Heart left ventricle (tissue), 16 donors: ENCODE data around the gene CBX2. TPM values are rescaled to one million over a fixed set of nuclear protein-coding genes. Genes with fewer than 3 reads are reported as not detected.
A peak's percentile ranks its signal among the peaks of the same experiment; 100 is the strongest.

Experiments used
- ATAC-seq, 4 donors: fragments of 200-7000 bp; cut with Tn5 transposase; one replicate each; pipeline ENCODE4 v1.9.1; 2020 to 2022; ENCODE audit warnings: moderate library complexity in 4 of 4, mild to moderate bottlenecking in 3 of 4, moderate number of reproducible peaks in 1 of 4
- DNase-seq, 5 donors: peaks; one replicate each; pipeline ENCODE4 v3.0.0-alpha.2; 2020
- H3K27ac ChIP-seq, 12 donors: fragments of 200-600 bp; sonication (generic) in 4 of 12; one replicate each; pipeline versions ENCODE4 v1.5.0 to v1.8.0; 2016 to 2022; ENCODE audit warnings: mild to moderate bottlenecking in 2 of 12
- H3K27me3 ChIP-seq, 9 donors: fragments of 200-600 bp; sonication (generic) in 2 of 9; one replicate each; pipeline versions ENCODE4 v1.5.1 to v1.8.0; 2016 to 2022; ENCODE audit warnings: mild to moderate bottlenecking in 3 of 9
- H3K36me3 ChIP-seq, 9 donors: fragments of 200-600 bp; sonication (generic) in 2 of 9; one replicate each; pipeline versions ENCODE4 v1.5.0 to v1.8.0; 2018 to 2022; ENCODE audit warnings: mild to moderate bottlenecking in 2 of 9
- H3K4me1 ChIP-seq, 12 donors: fragments of 200-600 bp; sonication (generic) in 4 of 12; one replicate each; pipeline versions ENCODE4 v1.5.0 to v1.8.0; 2016 to 2022; ENCODE audit warnings: mild to moderate bottlenecking in 3 of 12
- H3K4me3 ChIP-seq, 12 donors: fragments of 200-600 bp; sonication (generic) in 4 of 12; one replicate each; pipeline versions ENCODE4 v1.5.0 to v1.8.0; 2017 to 2022; ENCODE audit warnings: mild to moderate bottlenecking in 9 of 12, moderate library complexity in 4 of 12
- H3K9me3 ChIP-seq, 12 donors: fragments of 200-600 bp; sonication (generic) in 4 of 12; one replicate each; pipeline versions ENCODE4 v1.5.0 to v1.8.0; 2016 to 2022; ENCODE audit warnings: mild to moderate bottlenecking in 1 of 12
- CTCF ChIP-seq, 12 donors: fragments of 200-600 bp; sonication (generic) in 4 of 12; IDR thresholded peaks; one replicate each; pipeline versions ENCODE4 v1.5.0 to v1.8.0; 2018 to 2022; ENCODE audit warnings: antibody characterized with exemption in 12 of 12, mild to moderate bottlenecking in 5 of 12
- POLR2A ChIP-seq, 2 donors: fragments of 450-650 bp; IDR thresholded peaks; one replicate each; pipeline ENCODE4 v1.6.1; 2017; ENCODE audit warnings: antibody characterized with exemption in 2 of 2, mild to moderate bottlenecking in 2 of 2, moderate library complexity in 2 of 2
- WGBS, 4 donors: extraction: QIAGEN DNeasy Blood & Tissue Kit in 2 of 4; methylation state at CpG; one replicate each; pipeline versions ENCODE4 v1.1.5 to v1.1.7; 2013 to 2018; 5-methylcytosine and 5-hydroxymethylcytosine counted together
- intact Hi-C, 10 donors: fragments of 100-400 bp; cut with DNase I; formaldehyde crosslinking; loops; one replicate each; pipeline versions ENCODE4 v1.11.1 to v1.14.2; 2022
- polyA plus RNA-seq, 2 donors: library from polyadenylated mRNA; stranded (reverse); fragments of 200-250 nt; gene quantifications; one replicate each; pipeline ENCODE4 v1.2.3, GENCODE V29; 2013
- total RNA-seq, 9 donors: library from RNA; depleted of rRNA in 2 of 9; stranded (reverse); fragments of >200 nt in 2 of 9; fragmentation: NEBNext Ultra II Directional in 3 of 9; extraction: Animal tissue kit (Norgen Biotek cat#: 25700) in 3 of 9; gene quantifications; one replicate each; pipeline versions ENCODE4 v1.1.0 to v1.2.4, GENCODE V29; 2016 to 2023
- donor health status: ischemic (EF 13 %, LVEDD 7.1; RV severe dilation, severe dysfunction).
- donor health status: healthy with polysubstance abuse.
- donor health status: DM: no; HTN: yes; CAD: no.
- donor health status: DM: no; HTN: no; CAD: no.
- donor health status: ischemic (EF 25% LVEDD 6.9; RV normal size, moderate dysfunction).
- donor health status: ischemic (EF 25% LVEDD 5.7; RV mildly dilated, moderate dysfunction).
- donor health status: healthy.
- donor health status: DM: yes; HTN: yes; CAD: no.
- donor health status: ischemic (EF 35%, LVEDD 5.7; RV mildly dilated, moderate dysfunction).
- donor health status: nonischemic (EF 11% LVEDD 7.7; RV severe dilation, severe dysfunction).
- donor health status: DM: yes; HTN: yes; CAD: no.
- donor health status: PGD.
- donor health status: ischemic (EF 29% LVEDD 5.4; RV normal size, mild dysfunction).
- donor health status: nonischemic (EF 23%, LVEDD 6.1; RV moderate dilation, normal function).

Gene CBX2
- total and polyA plus RNA-seq, 11 donors, result 2.4 to 4.3 (median 3.1) TPM

GRCh38 chr17:79788455-79788854 is 10.5 kb downstream of the CBX2 start:
- WGBS, 4 donors, result 81 to 90% (median 83%) methylated on average over 5 of the region's 5 CpGs
- H3K4me3 ChIP-seq, result no peak overlapping the region
- intact Hi-C loops, result loop anchor here in 5 of 10 donors (2.0 to 10.0 kb wide), 6 partner anchors 126 to 206 kb away; no protein-coding TSS in a partner anchor
- H3K27ac ChIP-seq, result no peak overlapping the region
- TF ChIP-seq CTCF (IDR thresholded peaks at IDR 0.05), result no peak
- TF ChIP-seq POLR2A (IDR thresholded peaks at IDR 0.05), result no peak
- H3K4me1 ChIP-seq, result peaks cover 0 to 51% (median 29%) of the 10 kb centered on the region in 12 donors
- H3K36me3 ChIP-seq, result peaks cover 0 to 7% (median 0%) of the 10 kb centered on the region in 9 donors
- ATAC-seq (no peak), DNase-seq (peak in 1 of 5 donors; percentile 5)
- no peaks in the 10 kb centered on the region for H3K9me3 ChIP-seq
- peaks cover 41 to 79% (median 60%) of the 10 kb centered on the region in 9 donors for H3K27me3 ChIP-seq

GRCh38 chr17:79788989-79789942 is 11.3 kb downstream of the CBX2 start:
- peak in 1 of 4 donors; percentile 2 for ATAC-seq
- Histone ChIP-seq H3K36me3 (peaks cover 0 to 3% (median 0%) of the 10 kb centered on the region in 9 donors), H3K9me3 (no peaks in the 10 kb centered on the region), H3K4me3 (peak overlapping the region in 5 of 12 donors; percentile 7 to 28 (median 10)), H3K27ac (no peak overlapping the region), H3K4me1 (peaks cover 0 to 53% (median 30%) of the 10 kb centered on the region in 12 donors), H3K27me3 (peaks cover 41 to 87% (median 62%) of the 10 kb centered on the region in 9 donors)
- TF ChIP-seq CTCF (IDR thresholded peaks at IDR 0.05) (no peak), POLR2A (IDR thresholded peaks at IDR 0.05) (no peak)
- DNase-seq, result peak in 1 of 5 donors; percentile 22
- intact Hi-C loops, result loop anchor here in 5 of 10 donors (2.0 to 10.0 kb wide), 6 partner anchors 126 to 206 kb away; no protein-coding TSS in a partner anchor
- WGBS, 4 donors, result 26 to 41% (median 28%) methylated on average over 38 to 52 of the region's 52 CpGs

GRCh38 chr17:79789943-79790804 is 12.2 kb downstream of the CBX2 start:
- Histone ChIP-seq H3K36me3 (peaks cover 0 to 6% (median 0%) of the 10 kb centered on the region in 9 donors), H3K4me1 (peaks cover 0 to 53% (median 30%) of the 10 kb centered on the region in 12 donors), H3K27me3 (peaks cover 41 to 87% (median 62%) of the 10 kb centered on the region in 9 donors), H3K27ac (no peak overlapping the region), H3K4me3 (peak overlapping the region in 5 of 12 donors; percentile 7 to 28 (median 10)), H3K9me3 (no peaks in the 10 kb centered on the region)
- intact Hi-C loops, result loop anchor here in 8 of 10 donors (1.0 to 10.0 kb wide), 9 partner anchors 45 to 205 kb away; no protein-coding TSS in a partner anchor
- 4 to 15% (median 6%) methylated on average over 28 to 74 of the region's 74 CpGs for WGBS, 4 donors
- peak; percentile 66 to 88 (median 79) for TF ChIP-seq CTCF (IDR thresholded peaks at IDR 0.05)
- no peak for TF ChIP-seq POLR2A (IDR thresholded peaks at IDR 0.05)
- DNase-seq (peak in 3 of 5 donors; percentile 45 to 82 (median 68)), ATAC-seq (peak in 3 of 4 donors; percentile 42 to 65 (median 47))
